HG03103 (cell line): ENCODE measurements around the gene RCOR3.
"Not testable (repeated sequence)": the region's sequence is repeated elsewhere in the genome, so short reads cannot be mapped to it uniquely, and the experiment has no call there.

Experiments
- ATAC-seq: cut with Tn5 transposase; IDR thresholded peaks from one replicate; pipeline ENCODE4 v1.9.1; 2021; ENCODE audit warnings: low read depth; ENCODE audit not compliant: unreplicated experiment

Gene RCOR3

GRCh38 chr1:211258756-211259637 is at the start of gene RCOR3:
TSS of gene RCOR3 (plus strand) at chr1:211259366. CDS start at chr1:211259561, 195 bp downstream.
- ATAC-seq: peak; percentile 58

GRCh38 chr1:211210052-211210451 is 49.1 kb upstream of the RCOR3 start:
- no peak for ATAC-seq

- ATAC-seq: no peak
Observed at GRCh38 chr1:211210965-211211364, 48.2 kb upstream of the RCOR3 start.

GRCh38 chr1:211213702-211214101 is 45.5 kb upstream of the RCOR3 start:
- no peak for ATAC-seq

GRCh38 chr1:211215577-211215976 is 43.6 kb upstream of the RCOR3 start:
- ATAC-seq: no peak

GRCh38 chr1:211217392-211217791 is 41.8 kb upstream of the RCOR3 start:
- ATAC-seq: no peak

GRCh38 chr1:211222469-211223234 is 36.5 kb upstream of the RCOR3 start:
- not testable (repeated sequence) for ATAC-seq

- not testable (repeated sequence) for ATAC-seq
Observed at GRCh38 chr1:211228573-211229364, 30.4 kb upstream of the RCOR3 start.

GRCh38 chr1:211229365-211229759 is 29.8 kb upstream of the RCOR3 start:
- ATAC-seq: no peak

- no peak for ATAC-seq
Observed at GRCh38 chr1:211231873-211232272, 27.3 kb upstream of the RCOR3 start.

- no peak for ATAC-seq
Observed at GRCh38 chr1:211236633-211237320, 22.4 kb upstream of the RCOR3 start.

GRCh38 chr1:211237579-211237978 is 21.6 kb upstream of the RCOR3 start:
- ATAC-seq: no peak

- ATAC-seq: not testable (repeated sequence)
Observed at GRCh38 chr1:211240567-211240966, 18.6 kb upstream of the RCOR3 start.

- no peak for ATAC-seq
Observed at GRCh38 chr1:211241071-211241470, 18.1 kb upstream of the RCOR3 start.

- ATAC-seq: not testable (repeated sequence)
Observed at GRCh38 chr1:211243639-211244038, 15.5 kb upstream of the RCOR3 start.

GRCh38 chr1:211246583-211246982 is 12.6 kb upstream of the RCOR3 start:
- ATAC-seq: not testable (repeated sequence)

GRCh38 chr1:211247921-211248320 is 11.2 kb upstream of the RCOR3 start:
- ATAC-seq: no peak

- ATAC-seq: not testable (repeated sequence)
Observed at GRCh38 chr1:211249611-211250010, 9.6 kb upstream of the RCOR3 start.

GRCh38 chr1:211257826-211258225 is 1.3 kb upstream of the RCOR3 start:
- no peak for ATAC-seq

- ATAC-seq: peak; percentile 31
Observed at GRCh38 chr1:211258310-211258755, 833 bp upstream of the RCOR3 start.
